ENCODE measurements around the gene GPA33. TPM values are rescaled to one million over a fixed set of nuclear protein-coding genes. Genes with fewer than 3 reads are reported as not detected.

Gene GPA33
- total and polyA plus RNA-seq, 11 donors = 0.15 to 3.6 (median 1.1) TPM; not detected in 1

GRCh38 chr1:167071286-167071685, 18.9 kb downstream of the GPA33 start:
- Histone ChIP-seq H3K27me3 (peaks cover 0 to 3% (median 0%) of the 10 kb centered on the region in 9 donors), H3K4me3 (no peak overlapping the region), H3K27ac (no peak overlapping the region), H3K36me3 (no peaks in the 10 kb centered on the region), H3K4me1 (peaks cover 0 to 12% (median 4%) of the 10 kb centered on the region in 12 donors), H3K9me3 (no peaks in the 10 kb centered on the region)
- DNase-seq (no peak), ATAC-seq (no peak)
- no peak for TF ChIP-seq CTCF (IDR thresholded peaks at IDR 0.05)
- TF ChIP-seq POLR2A (IDR thresholded peaks at IDR 0.05) = no peak
- 94 to 98% (median 97%) methylated on average over 8 of the region's 8 CpGs for WGBS, 4 donors
- intact Hi-C loops (cut with DNase I) = loop anchor here in 3 of 10 donors (5.0 to 10.0 kb wide), 2 partner anchors 136 to 144 kb away; no protein-coding TSS in a partner anchor

- WGBS, 4 donors = 86 to 95% (median 93%) methylated on average over 12 to 13 of the region's 13 CpGs
- no peak for ATAC-seq
- Histone ChIP-seq H3K4me3 (no peak overlapping the region), H3K27me3 (peaks cover 0 to 3% (median 0%) of the 10 kb centered on the region in 9 donors), H3K36me3 (no peaks in the 10 kb centered on the region), H3K9me3 (no peaks in the 10 kb centered on the region), H3K27ac (no peak overlapping the region), H3K4me1 (peaks cover 0 to 13% (median 4%) of the 10 kb centered on the region in 12 donors)
- DNase-seq = no peak
- intact Hi-C loops (cut with DNase I) = loop anchor here (5.0 to 10.0 kb wide), 9 partner anchors 59 to 466 kb away; no protein-coding TSS in a partner anchor
- TF ChIP-seq POLR2A (IDR thresholded peaks at IDR 0.05) (no peak), CTCF (IDR thresholded peaks at IDR 0.05) (no peak)
These were observed 21.4 kb downstream of the GPA33 start for GRCh38 chr1:167068761-167069160.

GRCh38 chr1:167067904-167068303, 22.3 kb downstream of the GPA33 start:
- no peak for ATAC-seq

More at GRCh38 chr1:167067904-167068303, 22.3 kb downstream of the GPA33 start:
- no peak for DNase-seq
- no peak overlapping the region for H3K4me3 ChIP-seq
- no peaks in the 10 kb centered on the region for H3K9me3 ChIP-seq
- H3K4me1 ChIP-seq = peaks cover 0 to 13% (median 4%) of the 10 kb centered on the region in 12 donors
- TF ChIP-seq POLR2A (IDR thresholded peaks at IDR 0.05) (no peak), CTCF (IDR thresholded peaks at IDR 0.05) (no peak)
- H3K27me3 ChIP-seq = peaks cover 0 to 3% (median 0%) of the 10 kb centered on the region in 9 donors
- 84 to 89% (median 85%) methylated on average over 3 of the region's 3 CpGs for WGBS, 4 donors
- no peak overlapping the region for H3K27ac ChIP-seq
- intact Hi-C loops (cut with DNase I) = loop anchor here (2.0 to 10.0 kb wide), 14 partner anchors 59 to 467 kb away; partner anchors contain the start of gene POU2F1 (in 1 of the 10)
- no peaks in the 10 kb centered on the region for H3K36me3 ChIP-seq
